HepG2 (cell line): ENCODE data around the gene LEMD1. TPM values are rescaled to one million over a fixed set of nuclear protein-coding genes. Genes with fewer than 3 reads are reported as not detected.

Source experiments
- ARHGAP35 ChIP-seq: sonication (generic); formaldehyde crosslinking; IDR thresholded peaks from 2 replicates; pipeline ENCODE4 v1.9.0; 2022; ENCODE audit warnings: mild to moderate bottlenecking, inconsistent platforms, moderate library complexity, missing genetic modification reagents, borderline replicate concordance
- ATF6 ChIP-seq: sonication (generic); formaldehyde crosslinking; conservative IDR thresholded peaks from 2 replicates; pipeline ENCODE4 v1.4.0; 2020; ENCODE audit warnings: missing genetic modification reagents
- ATF7-NPFF ChIP-seq: sonication (generic); formaldehyde crosslinking; IDR thresholded peaks from 2 replicates; pipeline ENCODE4 v1.8.1; 2023; ENCODE audit warnings: mild to moderate bottlenecking, low read depth, missing genetic modification reagents, moderate library complexity
- HNF4G ChIP-seq, 2 experiments: sonication (generic) in 1 of 2; formaldehyde crosslinking in 1 of 2; IDR thresholded peaks; 2 replicates each; pipeline versions ENCODE4 v1.4.0 to v1.6.1; 2011 to 2020; ENCODE audit warnings: borderline replicate concordance in 2 of 2, low read depth in 2 of 2, mild to moderate bottlenecking in 2 of 2, low read length in 1 of 2, missing genetic modification reagents in 1 of 2, moderate library complexity in 1 of 2
- KLF16 ChIP-seq, 2 experiments: sonication (generic) in 1 of 2; formaldehyde crosslinking in 1 of 2; IDR thresholded peaks; 2 replicates each; pipeline versions ENCODE4 v1.6.1 to v1.8.0; 2016 to 2023; ENCODE audit warnings: missing genetic modification reagents in 2 of 2, missing compliant biosample characterization in 1 of 2
- MBD4 ChIP-seq: IDR thresholded peaks from 2 replicates; pipeline ENCODE4 v1.6.1; 2012; ENCODE audit warnings: low read length, inconsistent platforms, borderline replicate concordance
- MED13 ChIP-seq: sonication (generic); formaldehyde crosslinking; IDR thresholded peaks from 2 replicates; pipeline ENCODE4 v1.5.0; 2020; ENCODE audit warnings: missing genetic modification reagents
- NCOA1 ChIP-seq: sonication (generic); formaldehyde crosslinking; IDR thresholded peaks from 2 replicates; pipeline ENCODE4 v1.9.0; 2021; ENCODE audit warnings: missing genetic modification reagents
- SMYD3 ChIP-seq: sonication (generic); formaldehyde crosslinking; IDR thresholded peaks from 2 replicates; pipeline ENCODE4 v1.8.1; 2023; ENCODE audit warnings: mild to moderate bottlenecking, missing genetic modification reagents
- STAT5B ChIP-seq: sonication (generic); formaldehyde crosslinking; IDR thresholded peaks from 2 replicates; pipeline ENCODE4 v1.4.0; 2020; ENCODE audit warnings: missing genetic modification reagents
- TARDBP ChIP-seq: sonication (generic); formaldehyde crosslinking; IDR thresholded peaks from 2 replicates; pipeline ENCODE4 v1.8.0; 2022; ENCODE audit warnings: mild to moderate bottlenecking, missing genetic modification reagents
- ZBTB1 ChIP-seq: sonication (generic); formaldehyde crosslinking; IDR thresholded peaks from 2 replicates; pipeline ENCODE4 v1.4.0; 2020; ENCODE audit warnings: missing genetic modification reagents, borderline replicate concordance
- ZC3H13 ChIP-seq: sonication (generic); formaldehyde crosslinking; IDR thresholded peaks from 2 replicates; pipeline ENCODE4 v1.8.1; 2023; ENCODE audit warnings: mild to moderate bottlenecking, missing genetic modification reagents, moderate library complexity
- ZKSCAN1 ChIP-seq: fragments of 150-350 bp; IDR thresholded peaks from 2 replicates; pipeline ENCODE4 v1.6.1; 2014; ENCODE audit warnings: low read length
- ZNF225 ChIP-seq: sonication (generic); formaldehyde crosslinking; IDR thresholded peaks from 2 replicates; pipeline ENCODE4 v1.4.0; 2020; ENCODE audit warnings: mild to moderate bottlenecking, missing genetic modification reagents
- ZNF30 ChIP-seq: sonication (generic); formaldehyde crosslinking; IDR thresholded peaks from 2 replicates; pipeline ENCODE4 v1.5.0; 2020; ENCODE audit warnings: mild to moderate bottlenecking, missing genetic modification reagents
- ZNF44 ChIP-seq: sonication (generic); formaldehyde crosslinking; IDR thresholded peaks from 2 replicates; pipeline ENCODE4 v1.5.1; 2020; ENCODE audit warnings: mild to moderate bottlenecking, missing genetic modification reagents
- ZNF552 ChIP-seq: sonication (generic); formaldehyde crosslinking; IDR thresholded peaks from 2 replicates; pipeline ENCODE4 v1.9.0; 2022; ENCODE audit warnings: missing genetic modification reagents, mild to moderate bottlenecking, borderline replicate concordance
- ZNF558 ChIP-seq: sonication (generic); formaldehyde crosslinking; IDR thresholded peaks from 2 replicates; pipeline ENCODE4 v1.9.0; 2022; ENCODE audit warnings: mild to moderate bottlenecking, missing genetic modification reagents, borderline replicate concordance
- ZNF605 ChIP-seq: sonication (generic); formaldehyde crosslinking; IDR thresholded peaks from 2 replicates; pipeline ENCODE4 v1.8.0; 2022; ENCODE audit warnings: mild to moderate bottlenecking, missing genetic modification reagents
- ZNF782 ChIP-seq: sonication (generic); formaldehyde crosslinking; IDR thresholded peaks from 2 replicates; pipeline ENCODE4 v1.4.0; 2020; ENCODE audit warnings: missing genetic modification reagents, mild to moderate bottlenecking, borderline replicate concordance
- polyA plus RNA-seq, 8 experiments: library from polyadenylated mRNA; depleted of rRNA in 3 of 8; stranded (reverse) in 7 of 8; unstranded in 1 of 8; fragments of >200 nt; fragmentation: Illumina TruSeq in 4 of 8; extraction: Trizol in 4 of 8; gene quantifications; 2 replicates each; pipeline versions ENCODE4 v1.2.1 to v1.2.3, GENCODE V29; 2011 to 2016; ENCODE audit warnings: low read depth in 4 of 8, missing spikeins in 1 of 8, mixed read lengths in 1 of 8; ENCODE audit not compliant: insufficient read depth in 1 of 8
- total RNA-seq, 5 experiments: library from RNA; depleted of rRNA; stranded (reverse); fragments of >200 nt; fragmentation: Illumina TruSeq; extraction: Trizol; gene quantifications; 2 replicates each; pipeline ENCODE4 v1.2.3, GENCODE V29; 2016; ENCODE audit warnings: low read depth in 1 of 5
- TF ChIP-seq, protein P1 (sequence below): IDR thresholded peaks from 2 replicates; pipeline ENCODE4 v1.6.1; 2018; ENCODE audit warnings: missing genetic modification reagents, mild to moderate bottlenecking, missing compliant biosample characterization
- TF ChIP-seq, protein P2 (sequence below): sonication (generic); formaldehyde crosslinking; IDR thresholded peaks from 2 replicates; pipeline ENCODE4 v1.5.0; 2020; ENCODE audit warnings: mild to moderate bottlenecking, missing genetic modification reagents, borderline replicate concordance

LEMD1 gene
- total and polyA plus RNA-seq, 2 of the 13 experiments (the other 11 are each of a cell fraction or from before 2014, with no cell fraction given) = 1.4 to 2.3 TPM

GRCh38 chr1:205344066-205344928, 77.6 kb downstream of the LEMD1 start (continued):
- TF ChIP-seq STAT5B (CRISPR knock-in tag) (no peak), ZNF30 (CRISPR knock-in tag) (no peak), TARDBP (CRISPR knock-in tag) (no peak), SMYD3 (CRISPR knock-in tag) (no peak), MED13 (no peak), HNF4G (IDR thresholded peaks at IDR 0.05; ENCODE audit: borderline replicate concordance, low read depth, low read length) (no peak), HNF4G (CRISPR knock-in tag; IDR thresholded peaks at IDR 0.05; ENCODE audit: borderline replicate concordance, low read depth) (no peak), ZNF44 (CRISPR knock-in tag) (no peak), ZC3H13 (CRISPR knock-in tag) (no peak), ATF6 (CRISPR knock-in tag) (no peak), NCOA1 (CRISPR knock-in tag) (no peak), ZNF552 (CRISPR knock-in tag) (no peak), ZKSCAN1 (no peak), ARHGAP35 (CRISPR knock-in tag) (no peak), ZNF605 (CRISPR knock-in tag) (0 out of 2 replicates have a peak, but pooled peaks have one; percentile 32), ZNF558 (no peak), ZBTB1 (CRISPR knock-in tag) (no peak), KLF16 (CRISPR knock-in tag; IDR thresholded peaks at IDR 0.05) (no peak), ZNF782 (CRISPR knock-in tag) (no peak), ZNF225 (CRISPR knock-in tag) (no peak), MBD4 (no peak), ATF7-NPFF (CRISPR knock-in tag) (no peak)
- TF ChIP-seq, protein P1, sequence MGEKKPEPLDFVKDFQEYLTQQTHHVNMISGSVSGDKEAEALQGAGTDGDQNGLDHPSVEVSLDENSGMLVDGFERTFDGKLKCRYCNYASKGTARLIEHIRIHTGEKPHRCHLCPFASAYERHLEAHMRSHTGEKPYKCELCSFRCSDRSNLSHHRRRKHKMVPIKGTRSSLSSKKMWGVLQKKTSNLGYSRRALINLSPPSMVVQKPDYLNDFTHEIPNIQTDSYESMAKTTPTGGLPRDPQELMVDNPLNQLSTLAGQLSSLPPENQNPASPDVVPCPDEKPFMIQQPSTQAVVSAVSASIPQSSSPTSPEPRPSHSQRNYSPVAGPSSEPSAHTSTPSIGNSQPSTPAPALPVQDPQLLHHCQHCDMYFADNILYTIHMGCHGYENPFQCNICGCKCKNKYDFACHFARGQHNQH = no peak
- TF ChIP-seq, protein P2, sequence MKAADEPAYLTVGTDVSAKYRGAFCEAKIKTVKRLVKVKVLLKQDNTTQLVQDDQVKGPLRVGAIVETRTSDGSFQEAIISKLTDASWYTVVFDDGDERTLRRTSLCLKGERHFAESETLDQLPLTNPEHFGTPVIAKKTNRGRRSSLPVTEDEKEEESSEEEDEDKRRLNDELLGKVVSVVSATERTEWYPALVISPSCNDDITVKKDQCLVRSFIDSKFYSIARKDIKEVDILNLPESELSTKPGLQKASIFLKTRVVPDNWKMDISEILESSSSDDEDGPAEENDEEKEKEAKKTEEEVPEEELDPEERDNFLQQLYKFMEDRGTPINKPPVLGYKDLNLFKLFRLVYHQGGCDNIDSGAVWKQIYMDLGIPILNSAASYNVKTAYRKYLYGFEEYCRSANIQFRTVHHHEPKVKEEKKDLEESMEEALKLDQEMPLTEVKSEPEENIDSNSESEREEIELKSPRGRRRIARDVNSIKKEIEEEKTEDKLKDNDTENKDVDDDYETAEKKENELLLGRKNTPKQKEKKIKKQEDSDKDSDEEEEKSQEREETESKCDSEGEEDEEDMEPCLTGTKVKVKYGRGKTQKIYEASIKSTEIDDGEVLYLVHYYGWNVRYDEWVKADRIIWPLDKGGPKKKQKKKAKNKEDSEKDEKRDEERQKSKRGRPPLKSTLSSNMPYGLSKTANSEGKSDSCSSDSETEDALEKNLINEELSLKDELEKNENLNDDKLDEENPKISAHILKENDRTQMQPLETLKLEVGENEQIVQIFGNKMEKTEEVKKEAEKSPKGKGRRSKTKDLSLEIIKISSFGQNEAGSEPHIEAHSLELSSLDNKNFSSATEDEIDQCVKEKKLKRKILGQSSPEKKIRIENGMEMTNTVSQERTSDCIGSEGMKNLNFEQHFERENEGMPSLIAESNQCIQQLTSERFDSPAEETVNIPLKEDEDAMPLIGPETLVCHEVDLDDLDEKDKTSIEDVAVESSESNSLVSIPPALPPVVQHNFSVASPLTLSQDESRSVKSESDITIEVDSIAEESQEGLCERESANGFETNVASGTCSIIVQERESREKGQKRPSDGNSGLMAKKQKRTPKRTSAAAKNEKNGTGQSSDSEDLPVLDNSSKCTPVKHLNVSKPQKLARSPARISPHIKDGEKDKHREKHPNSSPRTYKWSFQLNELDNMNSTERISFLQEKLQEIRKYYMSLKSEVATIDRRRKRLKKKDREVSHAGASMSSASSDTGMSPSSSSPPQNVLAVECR (CRISPR knock-in tag) = no peak
